Activated CD4-positive, alpha-beta T cell treated with anti-CD3 and anti-CD28 coated beads, Interleukin-2, Interleukin-4, amounts not matched to agents 100 ng/mL and 50 ng/mL, durations not matched to agents 16 hours and 8 hours (primary cell): ENCODE measurements around the gene PORCN.

Experiments
- DNase-seq: peaks from one replicate; pipeline ENCODE4 v3.0.0-alpha.2; 2020; ENCODE audit warnings: low spot score

Gene PORCN

GRCh38 chrX:48508400-48509244, at the start of gene PORCN:
PORCN (plus strand) TSS chrX:48508992; CDS start chrX:48509821, 829 bp downstream.
- DNase-seq: peak; percentile 79

GRCh38 chrX:48459483-48459882, 49.3 kb upstream of the PORCN start:
- no peak for DNase-seq

GRCh38 chrX:48460031-48460430, 48.8 kb upstream of the PORCN start:
- DNase-seq: no peak

GRCh38 chrX:48460606-48461005, 48.2 kb upstream of the PORCN start:
- DNase-seq: no peak

- DNase-seq: peak; percentile 33
Measured at GRCh38 chrX:48461830-48462229, 47.0 kb upstream of the PORCN start.

- no peak for DNase-seq
Measured at GRCh38 chrX:48465336-48465933, 43.4 kb upstream of the PORCN start.

- peak; percentile 31 for DNase-seq
Measured at GRCh38 chrX:48466696-48467095, 42.1 kb upstream of the PORCN start.

GRCh38 chrX:48467281-48467761, 41.5 kb upstream of the PORCN start:
- DNase-seq: no peak

GRCh38 chrX:48468247-48468671, 40.5 kb upstream of the PORCN start:
- peak; percentile 47 for DNase-seq

- DNase-seq: peak; percentile 50
Measured at GRCh38 chrX:48468693-48469691, 39.8 kb upstream of the PORCN start.

GRCh38 chrX:48470110-48470832, 38.5 kb upstream of the PORCN start, which contains the start of gene SLC38A5:
SLC38A5 (minus strand) TSS chrX:48470260; CDS start chrX:48467924, 2,336 bp downstream.
- DNase-seq: no peak

GRCh38 chrX:48470833-48471118, 38.0 kb upstream of the PORCN start:
- DNase-seq: no peak

- no peak for DNase-seq
Measured at GRCh38 chrX:48471504-48471903, 37.3 kb upstream of the PORCN start.

GRCh38 chrX:48472225-48472624, 36.6 kb upstream of the PORCN start:
- DNase-seq: no peak

GRCh38 chrX:48472851-48473703, 35.7 kb upstream of the PORCN start:
- DNase-seq: no peak

GRCh38 chrX:48473704-48473990, 35.1 kb upstream of the PORCN start:
- DNase-seq: no peak

- no peak for DNase-seq
Measured at GRCh38 chrX:48474127-48474526, 34.7 kb upstream of the PORCN start.

- DNase-seq: no peak
Measured at GRCh38 chrX:48474581-48474980, 34.2 kb upstream of the PORCN start.

GRCh38 chrX:48475296-48475695, 33.5 kb upstream of the PORCN start:
- no peak for DNase-seq

GRCh38 chrX:48475774-48476577, 32.8 kb upstream of the PORCN start, which contains the start of gene FTSJ1:
FTSJ1 (plus strand) TSS chrX:48476199; CDS start chrX:48478048, 1,849 bp downstream.
- DNase-seq: peak; percentile 88
